ENCODE results near the gene SEC61B. TPM values are rescaled to one million over a fixed set of nuclear protein-coding genes. Genes with fewer than 3 reads are reported as not detected.

Gene SEC61B
- total and polyA plus RNA-seq, 2 donors (not counting 3 experiments of a cell fraction or from before 2014, with no cell fraction given), result 242 to 594 TPM

DNA sequence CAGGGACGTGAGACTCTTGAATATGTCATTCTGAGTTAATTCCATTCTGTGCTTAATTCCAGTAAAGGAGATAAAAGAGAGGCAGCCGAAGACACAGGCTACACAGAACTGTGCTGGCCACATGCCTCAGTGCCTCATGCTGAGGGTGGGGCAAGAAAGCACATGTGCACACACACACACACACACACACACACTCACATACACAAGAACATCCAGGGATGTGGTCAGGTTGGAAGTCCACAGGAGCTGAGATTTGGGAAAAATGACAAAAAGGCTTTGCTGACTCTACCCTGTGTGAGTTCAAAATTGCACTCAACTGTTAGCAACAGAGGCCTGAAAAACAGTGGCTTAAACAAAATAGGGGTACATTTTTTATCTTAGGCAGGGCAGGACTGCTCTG is 40.9 kb upstream of the SEC61B start:
- ChIA-PET CTCF (interaction anchor here (1.0 kb wide), 1 partner anchor 1035 kb away, joined by 3 read pairs; no protein-coding TSS in a partner anchor), POLR2A (no interaction called here)
- no peaks in the 10 kb centered on the region for H3K79me2 ChIP-seq (ENCODE audit: control insufficient read depth, insufficient read depth, low read length)
- FAIRE-seq (no peak), DNase-seq (ENCODE audit: low read depth, low spot score) (no peak)
- BruUV-seq (replicated peaks), result no TSS peak
- no peak overlapping the region for H2AFZ ChIP-seq (ENCODE audit: low read depth, low read length)
- H3K27ac ChIP-seq (ENCODE audit: insufficient read depth, low read depth, low read length), result no peak overlapping the region
- H3K9me1 ChIP-seq (replicated peaks; ENCODE audit: control insufficient read depth, extremely low read depth, insufficient read depth, low read length), result no peaks in the 10 kb centered on the region
- no peaks in the 10 kb centered on the region for H3K9me3 ChIP-seq (replicated peaks; ENCODE audit: control insufficient read depth, insufficient read depth, low read length)
- no peak overlapping the region for H3K9ac ChIP-seq (replicated peaks; ENCODE audit: extremely low read depth, insufficient read depth, low read length)
- H3K4me3 ChIP-seq (replicated peaks in 1 of 3; ENCODE audit: insufficient read depth in 1 of 3, low read depth in 1 of 3, low read length in 3 of 3), result no peak overlapping the region
- H4K20me1 ChIP-seq (replicated peaks; ENCODE audit: control insufficient read depth, extremely low read depth, insufficient read depth, low read length), result no peaks in the 10 kb centered on the region
- no peaks in the 10 kb centered on the region for H3K27me3 ChIP-seq (ENCODE audit: control insufficient read depth in 2 of 2, insufficient read depth in 2 of 2, low read length in 2 of 2)
- H3K36me3 ChIP-seq (ENCODE audit: control insufficient read depth in 2 of 2, extremely low read depth in 1 of 2, insufficient read depth in 2 of 2, low read length in 2 of 2), result no peaks in the 10 kb centered on the region
- dilution Hi-C loops (cut with MboI; ENCODE audit: extremely low pct_ligation_motif_present, low sequenced_read_pairs), result no loop called here
- H3K4me1 ChIP-seq (ENCODE audit: control insufficient read depth, extremely low read depth, insufficient read depth, low read length), result peaks cover 10% of the 10 kb centered on the region
- intact Hi-C loops (cut with micrococcal nuclease), result loop anchor here (5.0 kb wide), 1 partner anchor 251 kb away; no protein-coding TSS in a partner anchor
- H3K4me2 ChIP-seq (ENCODE audit: insufficient read depth, low read length), result no peak overlapping the region
- no peak for TF ChIP-seq POLR2AphosphoS5 (IDR thresholded peaks at IDR 0.05; ENCODE audit: insufficient read depth, low read depth, low read length)
- TF ChIP-seq, protein P1, sequence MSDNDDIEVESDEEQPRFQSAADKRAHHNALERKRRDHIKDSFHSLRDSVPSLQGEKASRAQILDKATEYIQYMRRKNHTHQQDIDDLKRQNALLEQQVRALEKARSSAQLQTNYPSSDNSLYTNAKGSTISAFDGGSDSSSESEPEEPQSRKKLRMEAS (IDR thresholded peaks at IDR 0.05; ENCODE audit: insufficient read depth, insufficient read length), result no peak
- TF ChIP-seq MYC (IDR thresholded peaks at IDR 0.05; ENCODE audit: low read depth, low read length), result no peak
- no peak for TF ChIP-seq FOS (IDR thresholded peaks at IDR 0.05; ENCODE audit: borderline replicate concordance, insufficient read depth, low read length)
- no peak for TF ChIP-seq GATA2 (IDR thresholded peaks at IDR 0.05; ENCODE audit: insufficient read depth, insufficient read length, low read depth, low read length)
- no peak for TF ChIP-seq CTCF (IDR thresholded peaks at IDR 0.05; ENCODE audit: extremely low read depth in 1 of 2, insufficient read depth in 1 of 2, low read depth in 1 of 2, low read length in 2 of 2)
- no peak for TF ChIP-seq POLR2A (IDR thresholded peaks at IDR 0.05; ENCODE audit: low read depth, low read length)
- no peak for TF ChIP-seq JUN (IDR thresholded peaks at IDR 0.05; ENCODE audit: borderline replicate concordance, insufficient read depth, insufficient read length, low read depth)

Data from endothelial cell of umbilical vein (primary cell).